C4-2B (cell line): ENCODE measurements around the gene GCNT3.

ENCODE experiments used
- ZFX ChIP-seq: fragments of 450-650 bp; IDR thresholded peaks from 2 replicates; pipeline ENCODE4 v1.6.1; 2017
- TF ChIP-seq, protein P1 (sequence below): fragments of 450-650 bp; conservative IDR thresholded peaks from 2 replicates; pipeline ENCODE4 v1.5.1; 2017; ENCODE audit warnings: mild to moderate bottlenecking

DNA sequence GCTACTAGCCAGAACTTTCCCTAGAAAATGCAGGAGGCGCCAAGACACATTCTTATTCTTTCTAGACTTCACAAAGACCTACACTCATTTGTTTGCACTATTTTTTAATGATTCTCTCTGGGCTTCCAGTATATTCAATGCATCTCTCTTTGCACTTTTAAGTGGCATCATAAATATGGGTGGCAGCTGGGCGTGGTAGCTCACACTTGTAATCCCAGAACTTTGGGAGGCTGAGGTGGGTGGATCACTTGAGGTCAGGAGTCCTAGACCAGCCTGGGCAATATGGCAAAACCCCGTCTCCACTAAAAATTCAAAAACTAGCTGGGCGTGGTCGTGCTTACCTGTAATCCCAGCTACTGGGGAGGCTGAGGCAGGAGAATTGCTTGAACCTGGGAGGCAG, 5.6 kb upstream of the GCNT3 start:
- TF ChIP-seq, protein P1, sequence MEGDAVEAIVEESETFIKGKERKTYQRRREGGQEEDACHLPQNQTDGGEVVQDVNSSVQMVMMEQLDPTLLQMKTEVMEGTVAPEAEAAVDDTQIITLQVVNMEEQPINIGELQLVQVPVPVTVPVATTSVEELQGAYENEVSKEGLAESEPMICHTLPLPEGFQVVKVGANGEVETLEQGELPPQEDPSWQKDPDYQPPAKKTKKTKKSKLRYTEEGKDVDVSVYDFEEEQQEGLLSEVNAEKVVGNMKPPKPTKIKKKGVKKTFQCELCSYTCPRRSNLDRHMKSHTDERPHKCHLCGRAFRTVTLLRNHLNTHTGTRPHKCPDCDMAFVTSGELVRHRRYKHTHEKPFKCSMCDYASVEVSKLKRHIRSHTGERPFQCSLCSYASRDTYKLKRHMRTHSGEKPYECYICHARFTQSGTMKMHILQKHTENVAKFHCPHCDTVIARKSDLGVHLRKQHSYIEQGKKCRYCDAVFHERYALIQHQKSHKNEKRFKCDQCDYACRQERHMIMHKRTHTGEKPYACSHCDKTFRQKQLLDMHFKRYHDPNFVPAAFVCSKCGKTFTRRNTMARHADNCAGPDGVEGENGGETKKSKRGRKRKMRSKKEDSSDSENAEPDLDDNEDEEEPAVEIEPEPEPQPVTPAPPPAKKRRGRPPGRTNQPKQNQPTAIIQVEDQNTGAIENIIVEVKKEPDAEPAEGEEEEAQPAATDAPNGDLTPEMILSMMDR, result no peak
- TF ChIP-seq ZFX, result no peak
